Lower lobe of right lung (tissue), 2 donors: ENCODE measurements around the gene ACTL8. TPM values are rescaled to one million over a fixed set of nuclear protein-coding genes. Genes with fewer than 3 reads are reported as not detected.

Experiments used
- ATAC-seq, 2 donors: fragments of 200-7000 bp; cut with Tn5 transposase; one replicate each; pipeline ENCODE4 v1.9.1; 2020 to 2022; ENCODE audit warnings: mild to moderate bottlenecking in 2 of 2, moderate library complexity in 2 of 2
- DNase-seq: peaks from one replicate; pipeline ENCODE4 v3.0.0-alpha.2; 2020
- H3K27ac ChIP-seq: fragments of 200-600 bp; one replicate; pipeline ENCODE4 v1.8.0; 2022
- H3K27me3 ChIP-seq: fragments of 200-600 bp; one replicate; pipeline ENCODE4 v1.8.0; 2022; ENCODE audit warnings: low read depth
- H3K36me3 ChIP-seq: fragments of 200-600 bp; one replicate; pipeline ENCODE4 v1.8.0; 2022; ENCODE audit warnings: mild to moderate bottlenecking
- H3K4me1 ChIP-seq: fragments of 200-600 bp; one replicate; pipeline ENCODE4 v1.8.0; 2022
- H3K4me3 ChIP-seq: fragments of 200-600 bp; one replicate; pipeline ENCODE4 v1.8.0; 2022; ENCODE audit warnings: mild to moderate bottlenecking
- H3K9me3 ChIP-seq: fragments of 200-600 bp; one replicate; pipeline ENCODE4 v1.8.0; 2022
- CTCF ChIP-seq: fragments of 200-600 bp; IDR thresholded peaks from one replicate; pipeline ENCODE4 v1.8.0; 2022; ENCODE audit warnings: antibody characterized with exemption, mild to moderate bottlenecking
- intact Hi-C: fragments of 100-400 bp; cut with DNase I; formaldehyde crosslinking; loops from one replicate; pipeline ENCODE4 v1.11.0; 2022
- total RNA-seq: library from RNA; stranded (reverse); fragmentation: NEBNext Ultra II Directional; extraction: Animal tissue kit (Norgen Biotek cat#: 25700); gene quantifications from one replicate; pipeline ENCODE4 v1.2.1, GENCODE V29; 2021
- donor health status: DM: no; HTN: yes; CAD: no; lungs with severe emphysema.

The ACTL8 gene
- total RNA-seq, 1 donor from 2014 or later: not detected

- ATAC-seq (no peak), DNase-seq (no peak)
- intact Hi-C loops: no loop called here
- Histone ChIP-seq H3K27ac (no peak overlapping the region), H3K4me1 (no peaks in the 10 kb centered on the region), H3K36me3 (no peaks in the 10 kb centered on the region), H3K27me3 (peaks cover 12% of the 10 kb centered on the region), H3K4me3 (no peak overlapping the region), H3K9me3 (no peaks in the 10 kb centered on the region)
- no peak for TF ChIP-seq CTCF
Measured at GRCh38 chr1:17834561-17835100, 79.5 kb downstream of the ACTL8 start.

- no peak for TF ChIP-seq CTCF
- no peaks in the 10 kb centered on the region for H3K36me3 ChIP-seq
- DNase-seq (no peak), ATAC-seq (no peak)
- peaks cover 6% of the 10 kb centered on the region for H3K27me3 ChIP-seq
- no peaks in the 10 kb centered on the region for H3K9me3 ChIP-seq
- no peak overlapping the region for H3K4me3 ChIP-seq
- intact Hi-C loops: no loop called here
- H3K4me1 ChIP-seq: no peaks in the 10 kb centered on the region
- no peak overlapping the region for H3K27ac ChIP-seq
Measured at GRCh38 chr1:17837233-17838030, 82.3 kb downstream of the ACTL8 start.

GRCh38 chr1:17839641-17840196 is 84.6 kb downstream of the ACTL8 start:
- Histone ChIP-seq H3K9me3 (no peaks in the 10 kb centered on the region), H3K27me3 (peaks cover 13% of the 10 kb centered on the region), H3K36me3 (no peaks in the 10 kb centered on the region), H3K27ac (no peak overlapping the region), H3K4me3 (no peak overlapping the region), H3K4me1 (no peaks in the 10 kb centered on the region)
- DNase-seq (no peak), ATAC-seq (no peak)
- no peak for TF ChIP-seq CTCF
- intact Hi-C loops: no loop called here

- no peak for TF ChIP-seq CTCF
Measured at GRCh38 chr1:17841944-17842343, 86.8 kb downstream of the ACTL8 start.

DNA sequence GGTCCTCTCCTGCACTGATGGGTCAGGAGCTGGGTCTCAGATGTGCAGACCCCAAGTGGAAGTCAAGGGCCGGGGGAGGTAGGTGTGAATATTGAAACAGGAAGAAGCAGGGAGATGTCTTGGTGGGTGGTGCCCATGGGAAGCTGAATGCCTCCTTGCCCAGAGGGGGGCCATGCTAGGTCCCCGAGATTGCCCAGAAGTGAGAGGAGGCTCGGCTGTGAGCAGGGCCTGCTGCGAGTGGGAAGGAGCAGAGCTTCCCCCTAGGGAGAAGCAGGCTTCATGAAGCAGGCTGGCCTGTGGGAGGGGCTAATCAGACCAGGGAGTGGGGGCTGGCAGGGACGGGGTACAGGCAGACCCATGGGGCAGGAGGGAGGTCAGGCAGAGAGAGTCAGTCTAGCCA is 87.6 kb downstream of the ACTL8 start:
- no peak for DNase-seq
- H3K4me1 ChIP-seq: no peaks in the 10 kb centered on the region
- no peaks in the 10 kb centered on the region for H3K9me3 ChIP-seq
- no peak overlapping the region for H3K4me3 ChIP-seq
- ATAC-seq: no peak
- peaks cover 7% of the 10 kb centered on the region for H3K27me3 ChIP-seq
- intact Hi-C loops: no loop called here
- no peak for TF ChIP-seq CTCF
- no peaks in the 10 kb centered on the region for H3K36me3 ChIP-seq
- H3K27ac ChIP-seq: no peak overlapping the region

More at GRCh38 chr1:17841944-17842343, 86.8 kb downstream of the ACTL8 start:
- H3K4me1 ChIP-seq: no peaks in the 10 kb centered on the region
- peaks cover 10% of the 10 kb centered on the region for H3K27me3 ChIP-seq
- no peak overlapping the region for H3K27ac ChIP-seq
- no peaks in the 10 kb centered on the region for H3K36me3 ChIP-seq
- DNase-seq (no peak), ATAC-seq (no peak)
- H3K4me3 ChIP-seq: no peak overlapping the region
- no peaks in the 10 kb centered on the region for H3K9me3 ChIP-seq
- intact Hi-C loops: no loop called here
